GM18873 (cell line): Measurements from ENCODE around the gene SCUBE1.

ENCODE experiments used
- ATAC-seq: cut with Tn5 transposase; IDR thresholded peaks from one replicate; pipeline ENCODE4 v1.9.1; 2021; ENCODE audit warnings: mild to moderate bottlenecking, moderate library complexity, moderate number of reproducible peaks; ENCODE audit not compliant: unreplicated experiment, low FRiP score

SCUBE1 gene

DNA sequence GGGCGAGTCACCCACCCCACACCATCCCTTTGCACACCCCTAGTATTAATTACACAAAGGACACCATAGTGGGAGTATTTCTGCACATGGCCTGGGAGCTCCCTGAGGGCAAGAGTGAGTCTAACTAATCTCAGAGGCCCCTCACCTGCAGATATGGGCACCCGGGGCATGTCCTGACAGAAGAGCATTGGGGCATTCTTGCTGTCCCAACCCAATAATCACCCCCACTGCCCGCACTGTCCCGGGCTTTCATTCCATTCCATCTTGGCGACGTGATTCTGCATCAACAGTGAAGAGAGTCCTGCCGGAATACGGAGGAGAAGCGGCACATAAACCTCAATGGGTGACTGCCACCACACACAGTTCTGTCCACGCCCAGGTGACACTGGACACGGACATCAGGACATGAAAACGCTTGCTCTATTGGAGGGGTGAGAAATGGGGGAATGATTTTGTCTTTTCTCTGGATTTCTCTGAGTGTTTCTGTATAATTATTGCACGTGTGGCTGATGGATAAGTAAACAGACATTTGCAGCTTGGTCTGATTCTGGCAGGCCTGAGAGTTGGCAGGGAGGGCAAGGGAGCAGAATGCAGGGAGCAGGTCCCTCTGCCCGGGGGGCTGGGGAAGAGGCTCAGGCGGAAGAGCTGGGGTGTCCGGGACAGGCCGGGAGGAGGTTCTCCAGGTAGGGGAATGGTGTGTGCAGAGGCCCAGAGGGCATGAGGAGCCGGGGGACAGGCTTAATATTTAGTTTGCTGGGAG is 38.2 kb downstream of the SCUBE1 start:
- no peak for ATAC-seq

DNA sequence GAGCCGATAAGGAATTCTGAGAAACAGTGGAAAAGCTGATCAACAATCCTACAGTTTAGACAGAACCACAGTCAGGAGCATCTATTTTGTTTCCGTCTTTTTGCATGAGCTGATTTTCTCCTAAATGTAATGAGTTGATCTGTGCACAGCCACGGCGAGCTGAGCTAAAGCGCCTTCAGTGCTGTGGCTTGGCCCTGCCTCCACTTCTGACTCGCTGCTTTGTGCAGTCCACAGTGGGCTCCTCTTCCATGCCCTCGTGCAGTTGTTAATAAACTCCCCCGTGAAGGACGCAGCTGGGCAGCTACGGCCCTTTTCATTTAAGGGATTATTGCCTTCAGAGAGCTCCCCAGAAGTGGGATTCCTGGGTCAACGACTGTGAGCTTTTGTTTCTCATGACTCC is 39.4 kb downstream of the SCUBE1 start:
- ATAC-seq, result no peak

GRCh38 chr22:43303166-43303565 is 40.0 kb downstream of the SCUBE1 start:
- no peak for ATAC-seq

DNA sequence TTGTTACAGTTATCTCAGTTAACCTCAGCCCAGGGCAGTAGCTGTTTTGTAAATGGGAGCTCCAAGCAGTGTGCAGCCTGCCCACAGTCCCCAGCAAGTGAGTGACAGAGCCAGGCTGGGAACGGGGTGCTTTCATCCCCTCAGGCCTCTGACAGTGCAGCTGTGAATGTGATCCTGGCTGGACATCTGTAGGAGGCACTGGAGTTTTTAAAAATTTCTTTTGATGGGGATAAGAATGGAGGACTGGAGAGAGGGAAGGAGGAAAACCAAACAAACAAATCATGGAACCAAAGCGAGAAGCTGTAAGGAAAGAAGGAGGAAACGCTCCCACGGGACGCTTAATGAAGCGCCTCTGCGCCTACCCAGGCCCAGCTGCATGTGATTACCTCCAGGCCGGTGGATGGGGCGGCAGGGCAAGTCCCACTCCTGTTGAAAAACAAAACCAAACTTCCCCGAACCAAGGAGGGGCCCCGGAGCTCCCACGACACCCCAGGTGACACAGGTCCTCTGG is 40.6 kb downstream of the SCUBE1 start:
- ATAC-seq, result no peak

- ATAC-seq, result no peak
These were observed 41.3 kb downstream of the SCUBE1 start for GRCh38 chr22:43301866-43302265.

DNA sequence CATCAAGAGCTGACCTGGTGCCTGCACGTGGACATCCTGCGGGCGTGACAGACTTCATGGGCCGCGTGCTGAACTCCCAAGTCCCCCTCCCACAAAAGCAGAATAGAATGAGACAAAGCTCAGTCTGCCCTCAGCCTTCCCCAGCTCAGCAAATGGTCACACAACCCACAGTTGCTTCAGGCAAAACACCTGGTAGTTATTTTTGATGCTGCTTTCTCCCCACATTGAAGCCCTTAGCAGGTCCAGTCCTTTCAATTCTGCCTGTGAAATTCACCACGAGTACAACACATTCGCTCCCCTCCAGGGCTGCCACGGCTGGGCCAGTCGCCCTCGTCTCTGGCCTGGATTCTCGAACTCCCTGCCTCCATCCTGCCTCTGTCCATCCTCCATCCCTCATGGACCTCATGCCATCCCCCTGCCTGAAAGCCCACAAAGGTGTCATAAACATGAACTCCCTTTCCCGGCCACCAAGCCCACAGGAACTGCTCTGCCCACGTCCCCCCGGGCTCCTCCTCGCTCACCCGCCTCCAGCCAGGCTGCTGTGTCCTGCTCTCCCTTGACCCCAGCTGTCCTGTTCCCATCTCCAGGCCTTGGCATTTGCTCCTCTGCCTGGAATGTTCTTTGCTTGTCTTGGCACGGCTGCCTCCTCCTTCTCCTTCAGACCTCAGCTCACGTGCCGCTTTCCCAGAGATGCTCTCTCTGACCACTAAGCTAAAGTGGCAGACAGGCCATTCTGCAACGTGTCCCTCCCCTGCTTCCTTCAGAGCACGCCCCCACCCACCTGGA is 42.1 kb downstream of the SCUBE1 start:
- no peak for ATAC-seq

DNA sequence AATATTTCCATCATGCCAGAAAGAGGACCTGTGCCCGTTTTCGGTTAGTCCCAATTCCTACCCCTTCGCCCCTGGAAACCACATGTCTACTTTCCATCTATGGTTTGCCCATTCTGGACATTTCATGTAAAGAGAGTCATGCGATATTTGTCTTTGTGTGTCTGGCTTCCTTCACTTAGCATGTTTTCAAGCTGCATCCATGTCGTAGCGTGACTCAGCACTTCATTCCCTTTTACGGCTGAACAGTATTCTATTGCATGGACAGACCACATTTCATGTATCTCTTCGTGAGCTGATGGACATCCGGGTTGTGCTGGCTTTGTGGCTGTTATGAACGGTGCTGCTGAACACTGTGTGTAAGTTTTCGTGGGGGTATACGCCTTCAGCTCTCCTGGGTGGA is 43.4 kb downstream of the SCUBE1 start:
- ATAC-seq, result no peak

DNA sequence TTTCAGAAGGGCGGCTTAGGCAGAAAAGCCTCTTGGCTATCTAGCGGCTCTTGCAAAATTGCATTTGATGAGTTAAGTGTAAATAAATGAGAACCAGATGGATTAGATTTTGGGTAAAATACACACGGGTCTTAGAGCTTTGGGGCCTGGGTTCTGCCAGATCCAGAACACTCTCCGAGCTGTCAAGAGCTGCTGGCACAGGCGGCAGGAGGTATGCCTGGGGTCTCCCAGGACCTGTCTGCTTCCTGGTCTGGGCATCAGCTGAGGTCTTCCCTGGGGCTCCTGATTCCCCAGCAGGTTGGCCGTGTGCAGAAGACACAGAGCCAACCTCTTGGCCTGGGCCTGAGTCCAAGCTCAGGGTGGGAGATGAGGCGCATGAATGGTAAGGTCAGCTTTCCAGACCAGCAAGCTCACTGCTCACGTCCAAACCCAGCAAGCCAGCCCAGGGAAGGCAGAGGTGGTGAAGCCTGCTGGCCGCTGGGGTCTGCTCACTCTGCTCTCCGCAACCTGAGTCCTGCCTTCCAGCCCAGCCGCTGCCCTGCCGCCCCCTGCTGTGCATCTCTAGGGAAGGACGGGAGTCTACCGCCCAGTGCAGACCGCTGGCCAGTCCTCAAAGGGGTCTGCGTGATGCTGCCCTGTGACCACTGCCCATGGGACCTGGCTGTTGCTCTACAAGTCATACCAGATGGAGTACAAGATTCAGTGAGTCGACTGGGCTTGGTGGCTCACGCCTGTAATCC is 44.9 kb downstream of the SCUBE1 start:
- ATAC-seq, result no peak

DNA sequence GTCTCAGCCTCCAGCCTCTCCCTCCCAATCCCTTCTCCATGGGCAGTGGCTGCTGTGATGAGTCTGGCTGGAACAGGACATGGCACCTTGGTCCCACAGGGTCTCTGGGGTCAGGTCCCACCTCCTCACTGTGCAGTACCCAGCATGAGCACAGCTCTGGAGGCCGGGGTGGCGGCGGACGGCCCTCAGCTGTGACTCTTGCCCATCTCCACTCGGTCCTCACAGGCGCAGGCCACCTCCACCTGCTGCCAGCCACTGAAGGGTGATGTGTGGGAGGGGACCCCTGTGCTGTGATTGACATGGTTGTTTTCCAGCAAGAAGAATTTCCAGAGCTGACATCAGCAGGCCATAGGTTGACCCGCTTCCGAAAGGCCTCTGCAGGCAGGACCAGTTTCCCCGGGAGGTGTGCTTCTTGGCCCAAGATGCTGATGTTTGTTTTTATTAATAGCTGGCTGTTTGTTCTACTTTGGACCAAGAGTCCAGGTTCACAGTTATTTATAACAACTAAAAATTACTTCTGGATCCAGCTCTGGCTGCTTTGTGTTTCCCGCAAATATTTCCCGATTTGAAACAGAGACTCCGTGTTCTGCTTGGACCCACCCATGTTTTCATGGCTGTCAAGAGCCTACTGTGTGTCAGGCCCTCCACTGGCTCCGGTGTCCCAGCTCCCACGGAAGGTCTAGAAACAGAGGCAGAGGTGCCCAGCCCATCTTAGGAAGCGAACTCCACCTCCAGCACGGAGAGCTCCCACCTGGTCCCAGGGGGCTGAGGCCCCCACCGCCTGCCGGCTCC is 45.7 kb downstream of the SCUBE1 start:
- no peak for ATAC-seq

GRCh38 chr22:43296276-43296902 is 46.8 kb downstream of the SCUBE1 start:
- no peak for ATAC-seq

GRCh38 chr22:43295660-43296059 is 47.5 kb downstream of the SCUBE1 start:
- ATAC-seq, result no peak

GRCh38 chr22:43295173-43295572 is 48.0 kb downstream of the SCUBE1 start:
- ATAC-seq, result no peak

GRCh38 chr22:43293655-43294392 is 49.3 kb downstream of the SCUBE1 start:
- no peak for ATAC-seq

DNA sequence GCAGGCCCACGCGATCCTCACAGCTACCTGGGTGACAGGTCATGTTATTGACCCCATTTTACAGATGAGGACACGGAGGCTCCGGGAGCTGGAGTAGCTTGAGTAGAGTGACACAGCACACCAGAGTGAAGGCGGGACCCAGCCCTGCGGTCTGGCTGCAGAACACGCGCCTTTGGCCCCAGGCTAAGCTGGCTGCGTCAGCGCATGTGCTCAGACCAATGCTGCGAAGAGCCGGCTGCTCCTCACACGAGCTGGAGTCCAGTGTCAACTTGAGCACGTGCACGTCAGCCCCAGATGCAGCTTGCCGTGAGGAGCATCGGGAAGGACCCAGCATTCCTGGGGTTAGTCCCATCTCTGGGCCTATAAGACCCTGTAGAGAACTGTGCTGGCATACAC is 49.9 kb downstream of the SCUBE1 start:
- ATAC-seq, result no peak

GRCh38 chr22:43292630-43293018 is 50.5 kb downstream of the SCUBE1 start:
- ATAC-seq, result no peak

GRCh38 chr22:43291381-43291780 is 51.8 kb downstream of the SCUBE1 start:
- no peak for ATAC-seq

DNA sequence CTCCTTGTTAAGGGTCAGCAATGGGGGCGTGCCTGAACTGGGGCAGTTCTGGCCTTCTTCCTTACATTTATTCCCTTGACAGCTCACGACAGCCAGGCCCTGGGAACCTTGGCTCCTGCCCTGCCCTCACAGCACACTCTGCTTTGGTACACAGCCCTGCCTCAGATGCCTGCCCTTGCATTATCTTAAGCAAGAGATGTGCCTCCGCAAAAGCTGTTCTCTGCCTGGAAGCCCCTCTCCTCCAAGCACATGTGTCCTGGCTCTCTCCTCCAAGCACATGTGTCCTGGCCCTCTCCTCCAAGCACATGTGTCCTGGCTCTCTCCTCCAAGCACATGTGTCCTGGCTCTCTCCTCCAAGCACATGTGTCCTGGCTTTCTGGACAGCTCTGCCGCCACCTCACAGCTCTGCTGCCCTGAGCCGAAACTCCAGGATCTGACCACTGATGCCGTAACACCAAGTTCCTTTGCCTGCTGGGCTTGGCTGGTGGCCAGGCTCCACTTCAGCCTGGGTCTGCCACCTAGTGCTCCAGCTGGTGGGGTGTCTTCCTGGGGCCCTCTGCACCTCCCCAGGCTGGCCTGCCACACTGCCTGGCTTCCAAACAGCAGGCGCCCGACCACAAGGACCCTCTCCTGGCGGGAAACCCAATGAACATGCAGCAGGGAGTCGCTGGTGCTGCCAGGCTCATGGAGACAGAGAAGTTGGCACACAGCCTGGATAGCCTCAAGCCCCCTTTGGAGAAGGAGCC is 53.0 kb downstream of the SCUBE1 start:
- ATAC-seq, result no peak

DNA sequence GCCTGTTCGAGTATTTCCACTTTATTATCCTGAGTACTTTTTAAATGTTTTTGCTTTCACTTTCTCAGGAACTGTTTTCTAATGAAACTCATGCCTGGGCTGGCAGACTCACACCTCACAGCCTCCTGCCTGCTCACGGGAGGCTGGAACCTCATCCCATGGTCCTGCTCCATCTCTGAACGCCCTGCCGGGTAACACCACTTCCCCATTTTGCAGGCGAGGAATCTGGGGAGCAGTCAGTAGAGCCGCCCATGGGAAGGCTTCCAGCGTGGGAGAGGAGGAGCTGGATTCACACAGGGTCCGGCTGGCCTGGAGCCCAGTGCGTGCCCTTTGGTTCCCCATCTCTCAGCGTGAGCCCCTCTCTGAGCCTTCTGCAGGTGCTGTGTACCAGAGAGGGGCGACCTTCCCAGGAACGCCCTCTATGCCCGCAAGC is 53.6 kb downstream of the SCUBE1 start:
- ATAC-seq, result no peak
